Measurements from ENCODE around the gene FXYD4.

DNA sequence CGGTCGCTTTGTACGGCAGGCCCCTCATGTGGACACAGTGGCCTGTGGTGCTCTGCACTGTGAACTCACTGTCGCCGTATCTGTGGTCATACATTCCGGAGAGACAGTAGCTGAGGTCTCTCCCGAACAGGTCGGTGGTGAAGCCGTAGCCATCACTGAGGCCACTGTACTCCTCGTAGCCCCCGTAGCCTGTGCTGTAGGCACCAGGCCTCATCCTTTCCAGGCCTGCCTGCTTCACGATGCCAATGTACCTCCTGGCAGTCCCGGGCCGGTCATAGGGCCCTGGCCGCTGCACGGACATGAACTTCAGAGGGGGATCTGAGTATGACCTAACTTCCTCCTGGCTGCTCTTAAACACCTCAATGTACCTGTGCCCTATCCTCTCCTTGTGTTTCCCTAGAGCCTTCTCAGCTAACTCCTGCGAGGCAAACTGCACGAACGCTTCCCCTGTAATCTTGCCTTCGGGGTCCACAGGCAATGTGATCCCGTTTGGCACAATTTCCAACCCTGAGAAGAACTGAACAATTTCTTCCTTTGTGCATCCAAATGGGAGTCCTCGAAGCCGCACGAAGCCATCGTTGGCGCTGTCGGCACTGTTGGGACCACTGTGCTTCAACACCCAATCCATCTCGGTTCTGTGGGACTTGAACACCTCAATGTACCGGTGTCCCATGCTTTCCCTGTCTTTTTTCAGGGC lies 15.7 kb downstream of the FXYD4 start:
- TF ChIP-seq CTCF (IDR thresholded peaks at IDR 0.05) (no peak), POLR2A (IDR thresholded peaks at IDR 0.05) (no peak)
